Stimulated activated CD4-positive, alpha-beta T cell treated with anti-CD3 and anti-CD28 coated beads, Interleukin-15, amount 100 ng/mL, for 1 hour (primary cell): ENCODE measurements around the gene CATSPERE.
A peak's percentile ranks its signal among the peaks of the same experiment; 100 is the strongest.

Experiments
- DNase-seq, 2 donors: peaks; one replicate each; pipeline ENCODE4 v3.0.0-alpha.2; 2020; ENCODE audit warnings: low read depth in 1 of 2, low spot score in 1 of 2

CATSPERE gene

DNA sequence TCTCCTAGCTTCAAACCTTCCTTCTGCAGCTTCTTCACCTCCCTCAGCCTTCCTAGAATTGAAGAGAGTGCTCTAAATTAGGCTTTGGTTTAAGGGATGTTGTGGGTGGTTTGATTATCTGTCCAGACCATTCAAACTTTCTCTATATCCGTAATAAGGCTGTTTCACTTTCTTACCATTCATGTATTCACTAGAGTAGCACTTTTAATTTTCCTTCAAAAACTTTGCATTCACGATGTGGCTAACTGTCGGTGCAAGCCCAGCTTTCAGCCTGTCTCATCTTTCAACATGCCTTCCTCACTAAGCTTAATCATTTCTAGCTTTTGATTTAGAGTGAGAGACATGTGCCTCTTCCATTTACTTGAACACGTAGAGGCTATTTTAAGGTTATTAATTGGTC, 165.6 kb downstream of the CATSPERE start:
- no peak for DNase-seq

DNA sequence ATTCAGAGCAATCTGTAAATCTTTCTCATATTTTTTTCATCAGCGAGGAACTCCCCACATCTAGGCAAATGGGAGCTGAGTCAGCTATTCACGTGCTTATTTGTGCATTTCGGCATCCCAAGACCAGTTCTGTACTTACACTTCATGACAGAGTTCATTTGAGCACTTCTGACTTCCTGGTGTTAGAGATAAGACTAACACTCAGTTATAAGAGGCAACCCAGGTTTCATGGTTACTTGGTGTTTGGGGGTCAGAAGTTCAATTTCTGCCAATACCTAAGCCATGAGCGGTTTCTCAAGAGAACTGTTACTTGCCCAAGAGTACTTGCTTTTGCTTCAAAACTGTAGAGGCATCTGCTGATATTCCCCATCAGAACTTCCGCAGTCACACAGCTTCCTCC, 167.7 kb downstream of the CATSPERE start:
- DNase-seq, result no peak

DNA sequence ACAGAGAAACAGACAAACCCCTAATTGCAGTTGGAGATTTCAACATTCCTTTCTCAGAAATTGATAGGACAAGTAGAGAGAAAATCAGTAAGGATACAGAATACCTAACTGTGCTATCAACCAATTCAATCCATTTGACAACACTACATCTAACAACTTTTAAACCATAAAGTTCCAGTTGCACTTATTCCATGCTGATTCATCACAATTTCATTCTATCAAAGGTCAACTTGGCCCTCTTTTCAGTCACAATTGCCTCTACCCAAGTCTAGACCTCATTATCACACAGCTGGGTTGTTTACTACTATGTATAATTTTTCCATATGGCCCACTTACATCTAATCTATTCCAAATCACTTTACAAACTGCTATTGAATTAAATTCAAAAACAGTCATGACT, 172.1 kb downstream of the CATSPERE start:
- no peak for DNase-seq

DNA sequence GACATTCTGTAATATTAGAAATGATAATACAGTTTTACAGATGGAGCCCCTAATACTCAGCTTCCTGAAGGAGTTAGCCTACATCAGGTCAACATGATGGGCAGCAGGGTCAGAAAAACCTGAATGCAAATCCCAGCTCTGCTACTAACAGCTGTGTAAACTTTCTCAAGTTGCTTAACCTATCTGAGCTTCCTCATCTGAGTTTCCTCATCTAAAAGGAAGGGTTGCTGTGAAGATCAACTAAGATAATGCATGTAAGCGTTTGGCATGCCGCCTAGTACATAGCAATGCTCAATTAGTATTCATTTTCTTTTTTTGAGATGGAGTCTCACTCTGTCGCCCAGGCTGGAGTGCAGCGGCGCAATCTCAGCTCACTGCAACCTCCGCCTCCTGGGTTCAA, 173.5 kb downstream of the CATSPERE start:
- DNase-seq, result no peak

DNA sequence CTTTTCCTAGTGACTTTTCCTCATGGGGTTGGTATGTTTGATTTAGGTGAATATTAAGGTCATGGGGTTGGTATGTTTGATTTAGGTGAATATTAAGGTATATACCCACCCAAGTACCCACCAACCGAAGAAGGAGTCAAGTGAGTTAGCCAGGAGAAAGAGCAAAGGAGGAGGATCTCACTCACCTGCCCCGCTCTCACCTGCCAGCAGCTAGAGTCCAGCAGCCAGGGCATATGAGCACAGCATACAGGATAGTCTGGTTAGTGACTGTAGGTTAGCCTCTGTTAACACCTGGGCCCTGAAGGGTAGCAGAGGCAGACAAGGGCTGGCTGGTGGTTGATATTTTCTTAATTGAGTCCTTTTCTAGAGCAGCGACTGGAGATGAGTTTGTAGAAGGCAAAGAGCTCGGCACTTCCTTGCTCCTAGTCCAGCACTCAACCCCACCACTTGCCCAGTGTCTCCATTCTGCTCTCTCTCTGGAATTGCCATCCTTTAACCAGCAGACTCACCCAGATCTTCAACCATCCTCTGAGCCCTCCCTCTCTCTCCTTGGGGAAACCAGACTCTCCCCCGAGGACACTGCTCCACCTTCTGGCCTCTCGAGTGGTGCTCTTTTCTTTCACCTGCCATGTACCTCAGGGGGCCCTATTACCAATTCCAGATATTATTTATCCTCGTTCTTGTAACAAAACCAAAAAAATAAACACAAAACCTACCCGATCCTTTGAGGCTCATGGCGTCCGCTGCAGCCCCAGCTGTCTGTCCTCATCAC, 175.6 kb downstream of the CATSPERE start:
- no peak for DNase-seq

DNA sequence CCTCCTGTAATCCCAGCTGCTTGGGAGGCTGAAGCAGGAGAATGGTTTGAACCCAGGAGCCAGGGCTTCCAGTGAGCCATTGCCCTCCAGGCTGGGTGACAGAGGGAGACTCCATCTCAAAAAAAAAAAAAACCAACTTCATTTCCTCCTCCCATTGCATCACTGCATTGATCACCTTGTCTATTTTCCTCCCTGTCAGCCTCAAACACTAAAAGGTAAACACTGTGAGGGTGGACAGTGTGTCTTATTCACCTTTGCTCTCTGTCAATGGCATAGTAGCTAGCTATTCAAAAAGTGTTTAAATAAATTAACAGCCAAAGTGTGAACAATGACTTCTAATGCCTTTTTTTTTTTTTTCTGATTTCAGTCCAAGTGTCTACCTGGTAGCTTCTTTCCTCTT, 178.5 kb downstream of the CATSPERE start:
- no peak for DNase-seq

DNA sequence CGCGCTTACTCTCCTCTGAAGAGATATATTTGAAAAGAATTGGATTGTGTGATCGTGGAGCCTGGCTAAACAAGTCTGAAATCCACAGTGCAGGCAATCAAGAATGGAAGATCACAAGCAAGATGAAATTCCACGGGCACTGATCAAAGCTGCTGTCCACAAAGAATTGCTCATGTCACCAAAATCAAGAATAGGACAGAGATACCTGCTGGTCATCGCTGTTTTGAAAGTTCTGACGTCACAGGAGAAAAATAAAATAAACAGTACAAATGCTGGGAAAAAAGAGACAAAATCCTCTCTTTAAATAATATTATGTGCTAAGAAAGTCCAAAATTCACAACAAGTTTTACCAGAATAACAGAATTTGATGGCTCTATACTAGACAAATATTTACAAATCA, 179.8 kb downstream of the CATSPERE start:
- no peak for DNase-seq

DNA sequence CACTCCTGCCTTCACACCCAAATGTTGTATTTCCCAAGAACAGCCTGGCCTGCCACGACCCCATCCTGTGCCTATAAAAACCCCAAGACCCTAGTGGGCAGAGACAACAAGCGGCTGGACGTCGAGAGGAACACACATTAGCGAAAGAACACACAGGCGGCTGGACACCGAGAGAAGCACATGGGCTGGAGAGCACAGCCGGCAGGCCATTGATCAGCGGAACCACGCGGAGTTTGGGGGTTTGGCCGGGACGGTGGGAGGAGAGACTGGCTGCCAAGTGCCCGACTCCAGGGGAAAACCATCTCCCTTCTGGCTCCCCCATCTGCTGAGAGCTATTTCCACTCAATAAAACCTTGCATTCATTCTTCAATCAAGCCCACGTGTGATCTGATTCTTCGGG, 181.5 kb downstream of the CATSPERE start:
- DNase-seq, result no peak

DNA sequence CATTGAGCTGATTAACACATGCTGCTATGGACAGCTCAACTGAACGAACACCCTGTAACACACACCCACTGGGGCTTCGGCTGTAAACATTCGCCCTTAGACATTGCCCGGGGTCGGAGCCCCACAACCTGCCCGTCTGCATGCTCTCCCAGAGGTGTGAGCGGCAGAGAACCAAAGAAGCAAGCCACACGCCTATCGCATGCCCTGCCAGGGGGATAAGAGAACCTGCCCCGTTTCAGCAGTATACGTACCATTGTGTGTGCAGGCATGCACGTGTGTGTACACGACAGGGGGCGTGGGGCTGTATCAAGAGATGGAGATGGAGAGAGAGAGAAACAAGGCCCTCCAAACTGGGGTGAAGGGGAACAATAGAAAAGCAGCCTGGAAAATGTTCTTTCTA, 181.9 kb downstream of the CATSPERE start:
- DNase-seq, result no peak

DNA sequence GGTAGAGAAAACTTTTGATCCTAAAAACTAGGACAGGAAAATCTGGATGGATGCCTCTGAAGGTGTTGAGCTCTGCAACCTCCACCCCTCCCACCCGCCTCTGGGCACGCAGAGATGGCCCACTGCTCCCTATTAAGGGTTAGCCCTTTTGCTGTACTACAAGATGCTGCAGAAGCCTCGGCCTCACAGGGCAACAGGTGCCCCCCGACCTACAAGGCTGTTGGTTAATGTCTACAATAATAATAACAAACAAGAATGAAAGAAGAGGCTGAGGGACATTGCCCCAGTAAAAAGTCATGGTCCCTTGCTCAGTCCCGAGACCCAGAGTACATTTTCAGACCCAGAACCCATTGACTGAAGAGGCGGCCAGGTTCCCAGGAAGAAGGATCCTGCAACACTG, 184.3 kb downstream of the CATSPERE start:
- DNase-seq, result no peak

DNA sequence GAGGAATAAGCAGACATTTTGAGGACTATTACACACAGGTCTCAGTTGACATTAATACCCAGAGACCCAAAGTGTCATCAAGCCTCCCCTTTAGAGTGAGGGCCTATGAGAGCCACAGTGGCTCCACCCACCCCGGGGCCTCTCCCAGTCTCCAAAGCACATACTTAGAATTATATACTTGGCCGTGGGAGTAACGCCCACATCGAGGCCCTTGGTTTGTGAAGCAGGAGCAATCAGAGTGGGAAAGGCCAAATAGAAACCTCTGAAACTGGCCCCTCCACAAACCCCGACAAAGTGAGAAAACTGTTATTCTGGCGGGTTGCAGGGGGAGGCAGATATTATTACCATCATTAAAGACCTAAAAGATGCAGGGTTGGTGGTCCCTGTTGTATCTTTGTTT, 184.8 kb downstream of the CATSPERE start:
- no peak for DNase-seq

DNA sequence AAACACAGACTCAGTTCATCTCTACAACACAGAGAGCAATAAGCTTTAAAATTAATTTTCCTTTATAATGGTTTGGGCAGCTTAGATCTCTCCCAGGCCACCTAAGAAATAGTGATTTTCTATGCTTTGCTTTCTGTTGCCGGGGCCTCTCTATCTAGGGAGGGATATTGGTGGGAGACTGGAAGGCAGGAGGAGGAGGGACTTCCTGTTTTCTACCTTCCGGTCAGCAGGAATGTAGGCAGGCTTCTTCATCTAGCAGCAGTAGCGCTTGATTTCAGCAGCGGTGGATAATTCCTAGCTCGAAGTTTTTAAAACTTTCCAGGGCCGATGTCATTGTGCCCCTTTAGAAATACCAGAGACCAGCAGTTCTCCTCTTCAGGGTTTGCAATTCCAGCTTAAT, 186.7 kb downstream of the CATSPERE start:
- DNase-seq, result no peak

DNA sequence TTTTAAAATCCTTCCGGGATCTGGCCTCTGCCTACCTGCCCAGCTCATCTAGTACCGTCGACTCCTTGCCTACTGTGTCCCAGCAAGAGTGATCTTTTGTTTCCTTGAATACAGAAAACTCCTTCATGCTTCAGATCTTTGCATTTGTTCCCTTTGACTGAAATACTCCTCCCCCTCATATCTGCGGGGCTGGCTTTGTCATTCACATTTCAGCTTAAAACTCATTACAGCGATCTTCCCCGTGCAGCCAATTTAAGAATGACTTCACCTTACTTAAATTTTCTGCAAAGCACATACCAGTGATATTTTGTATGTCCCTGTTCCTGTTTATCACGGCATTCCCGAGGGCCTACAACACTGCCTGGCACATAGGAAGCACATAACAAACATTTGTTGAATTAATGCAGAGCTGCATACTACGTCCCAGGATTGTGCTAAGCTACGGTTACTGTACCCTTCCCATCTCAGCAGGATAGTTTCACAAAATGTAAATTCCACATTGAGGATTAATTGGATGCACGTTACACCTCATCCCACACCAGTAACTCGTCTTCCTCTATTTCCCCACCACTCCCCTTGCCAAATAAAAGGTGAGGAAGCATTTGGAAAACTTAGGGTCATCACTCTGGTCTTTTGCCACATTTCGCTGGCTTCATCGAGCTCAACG, 191.0 kb downstream of the CATSPERE start:
- DNase-seq, result no peak

DNA sequence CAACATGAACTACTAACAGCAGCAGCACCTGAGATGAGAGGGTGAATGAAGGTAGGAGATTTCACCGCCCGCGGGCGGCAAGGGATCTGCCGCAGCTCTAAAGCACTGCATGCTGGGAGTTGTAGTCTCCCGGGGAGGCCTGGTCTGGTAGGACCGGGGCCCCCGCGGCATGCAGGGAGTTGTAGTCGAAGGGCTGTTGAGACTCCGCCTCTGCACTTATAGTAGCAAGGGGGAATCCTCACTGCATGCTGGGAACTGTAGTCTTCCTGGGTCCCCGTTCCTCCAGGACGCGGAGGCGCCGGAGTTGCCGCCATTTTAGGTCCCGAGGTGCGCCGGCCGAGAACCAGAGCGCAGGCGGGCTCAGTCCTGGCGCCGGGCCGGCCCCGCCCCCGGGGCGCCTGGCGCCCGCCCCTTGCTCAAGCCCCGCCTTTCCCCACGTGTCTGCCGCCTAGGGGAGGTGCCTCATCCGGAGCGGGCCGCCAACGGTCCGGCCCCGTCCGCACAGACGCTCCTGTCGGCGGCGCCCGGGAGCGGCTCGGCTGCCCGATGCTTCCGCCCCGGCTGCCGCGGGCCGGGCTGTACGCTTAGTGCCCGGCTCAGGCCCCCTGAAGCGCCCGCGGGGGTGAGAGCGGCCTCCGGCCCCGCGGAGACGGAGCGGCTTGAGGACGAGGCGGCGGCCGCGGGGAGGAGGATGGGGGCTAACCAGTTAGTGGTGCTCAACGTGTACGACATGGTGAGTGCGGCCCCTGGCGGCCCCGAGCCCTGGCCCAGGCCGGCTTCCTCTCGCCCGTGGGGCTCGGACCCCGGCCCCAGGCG, 191.8 kb downstream of the CATSPERE start, which contains the start of gene DESI2:
TSS of gene DESI2 (plus strand) at position 504 of the 816 bp plus-strand sequence. CDS start at position 692, 188 bp downstream.
- peak; percentile 94 to 95 for DNase-seq

DNA sequence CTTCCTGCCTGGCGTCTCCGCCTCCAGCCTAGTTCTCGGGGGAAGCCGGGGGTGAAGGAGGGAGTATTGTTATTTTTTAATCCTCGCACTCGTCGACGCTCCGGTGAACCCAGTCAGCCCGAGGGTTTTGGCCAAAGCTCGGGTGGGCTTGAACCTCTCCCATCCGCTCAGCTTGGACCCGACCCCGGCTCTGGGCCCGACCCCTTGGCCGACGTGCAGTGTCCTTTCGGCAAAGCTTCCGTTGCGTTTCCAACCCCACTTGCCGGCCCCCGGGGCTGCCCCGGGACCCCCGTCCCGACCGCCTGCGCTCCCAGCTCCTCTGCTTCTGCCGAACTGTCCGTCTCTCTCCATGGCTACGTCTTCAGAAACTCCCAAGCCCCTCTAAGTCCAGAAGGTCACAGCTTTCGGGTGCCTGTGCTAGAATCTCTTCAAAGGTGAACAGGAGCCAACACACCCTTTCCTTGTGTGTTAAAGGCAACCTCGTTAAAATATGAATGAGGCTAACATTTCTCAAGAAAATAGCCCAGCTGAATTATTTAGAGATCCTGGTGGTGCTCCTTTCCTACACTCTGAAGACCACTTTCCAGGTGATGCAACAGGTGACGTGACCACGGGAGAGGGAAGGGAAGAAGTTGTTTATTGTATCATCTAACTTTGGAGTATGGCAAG, 192.5 kb downstream of the CATSPERE start:
- DNase-seq, result peak in 1 of 2 donors; percentile 10

DNA sequence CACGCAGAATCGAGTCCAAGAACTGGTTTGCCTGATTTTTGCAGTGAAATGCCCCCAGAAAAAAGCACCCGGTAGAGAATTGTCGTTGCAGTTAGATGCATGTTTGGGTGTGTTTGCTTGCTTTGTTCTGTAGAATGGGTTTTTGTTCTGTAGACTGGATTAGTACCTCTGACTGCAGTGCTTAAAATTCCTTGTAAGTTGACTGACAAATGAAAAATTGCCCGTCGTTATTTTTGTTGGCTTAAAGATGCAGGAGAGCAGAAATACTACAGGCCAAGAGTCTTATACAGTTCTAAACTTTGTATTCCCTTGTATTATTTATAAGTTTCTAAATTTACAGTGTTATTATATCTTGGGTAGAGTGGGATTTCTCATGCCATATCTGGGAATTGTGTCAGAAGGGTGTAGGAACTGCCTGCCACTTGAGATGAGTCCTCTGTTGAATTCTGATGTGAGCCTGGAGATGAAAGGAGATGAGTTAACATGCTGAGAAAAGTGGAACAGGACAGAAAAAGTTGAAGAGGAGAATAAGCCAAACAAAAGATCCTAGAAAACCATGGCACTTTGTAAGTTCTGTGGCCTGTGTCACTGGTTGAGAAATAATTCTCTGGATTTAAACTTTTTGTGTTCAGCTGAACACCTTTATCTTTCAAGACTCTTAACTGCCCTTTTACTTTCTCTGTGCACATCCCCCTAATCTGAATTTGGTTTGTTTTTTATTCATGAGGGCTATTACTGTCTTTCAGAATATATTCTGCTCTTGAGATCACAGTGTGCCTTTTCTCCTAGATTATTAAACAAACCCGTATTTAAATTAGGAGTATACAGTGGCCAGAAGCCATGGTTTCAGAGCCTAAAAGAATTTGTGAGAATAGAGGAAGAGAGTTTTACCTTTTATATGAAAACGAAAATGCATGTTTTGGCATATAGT, 193.3 kb downstream of the CATSPERE start:
- no peak for DNase-seq

DNA sequence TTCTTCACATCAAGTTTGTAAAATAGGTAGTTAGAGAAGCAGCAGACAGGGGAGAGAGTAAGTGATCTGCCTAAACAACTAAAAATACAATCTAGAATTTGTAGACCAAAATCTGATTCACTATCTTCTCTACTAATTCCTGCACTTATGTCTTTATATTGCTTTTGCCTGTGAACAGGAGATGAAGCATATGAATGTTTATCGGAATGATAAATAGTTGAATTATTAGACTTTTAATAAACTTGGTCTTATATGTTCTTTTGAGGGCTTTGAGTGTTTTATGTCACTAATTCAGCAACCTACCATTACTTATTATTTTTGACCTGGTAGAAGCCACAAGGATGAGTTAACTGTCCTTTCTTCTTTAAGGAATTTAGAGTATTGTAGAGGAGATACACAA, 194.1 kb downstream of the CATSPERE start:
- no peak for DNase-seq

DNA sequence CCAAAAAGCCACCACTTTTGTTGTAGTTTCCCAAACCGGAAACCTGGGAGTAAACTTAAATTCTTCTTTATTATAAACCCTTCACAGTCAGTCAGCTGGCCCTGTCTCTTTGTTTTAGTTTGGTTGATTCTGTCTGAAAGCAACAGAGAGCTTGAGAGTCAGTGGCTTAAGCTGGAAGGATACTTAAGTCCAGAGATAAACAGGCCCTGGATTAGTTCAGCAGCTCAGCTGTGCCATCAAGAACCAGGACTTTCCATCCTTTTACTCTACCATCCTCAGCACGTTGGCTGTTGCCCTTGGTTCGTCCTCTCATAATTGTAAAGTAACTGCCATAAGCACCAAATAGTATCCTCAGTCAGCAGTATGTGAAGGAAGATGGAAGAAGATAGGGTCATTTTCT, 196.3 kb downstream of the CATSPERE start:
- DNase-seq, result no peak

DNA sequence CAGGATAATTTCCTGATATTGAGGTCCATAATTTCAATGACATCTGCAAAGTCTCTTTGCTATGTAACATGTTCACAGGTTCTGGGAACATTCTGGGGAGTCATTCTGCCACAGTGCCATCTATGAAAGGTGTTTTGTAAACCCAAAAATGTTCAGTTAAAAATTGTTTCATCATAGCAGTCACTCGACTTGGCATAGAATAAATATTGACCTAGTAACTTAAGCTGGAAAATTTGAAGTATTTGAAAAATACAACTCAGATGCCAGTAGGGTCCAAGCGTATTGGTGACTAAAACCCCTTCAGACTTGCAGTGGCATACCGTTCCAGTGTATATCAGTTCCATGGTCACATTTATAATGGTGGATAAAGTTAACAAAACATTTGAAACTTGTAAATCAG, 198.6 kb downstream of the CATSPERE start:
- DNase-seq, result no peak

DNA sequence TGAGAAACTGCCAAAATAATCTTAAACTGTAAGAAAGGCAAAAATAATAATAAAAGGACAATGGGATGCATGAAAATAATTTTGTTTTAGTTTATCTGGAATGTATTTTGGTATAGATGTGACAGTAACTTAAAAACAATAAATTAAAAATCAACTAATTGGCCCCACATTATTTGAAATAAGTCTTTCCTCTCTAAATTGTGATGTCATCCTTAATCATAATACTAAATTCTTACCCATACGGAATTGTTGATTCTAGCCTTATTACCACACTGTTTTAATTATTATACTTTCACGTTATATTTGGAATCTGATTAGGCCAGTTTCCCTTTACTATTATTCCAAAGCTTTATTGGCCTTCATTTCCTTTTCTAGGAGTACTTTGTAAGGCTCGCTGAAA, 199.5 kb downstream of the CATSPERE start:
- no peak for DNase-seq
